Neural cell (in vitro differentiated cells): ENCODE results near the gene HECW1. TPM values are rescaled to one million over a fixed set of nuclear protein-coding genes. Genes with fewer than 3 reads are reported as not detected.

Source experiments
- H2AFZ ChIP-seq: fragments of 200-600, 300-800 bp; sonication (generic), shearing (Covaris generic); 2 replicates; pipeline ENCODE4 v1.6.0; 2014; ENCODE audit warnings: low read depth, mild to moderate bottlenecking, antibody characterized with exemption, low read length, moderate library complexity
- H3F3A ChIP-seq: fragments of 200-600 bp; shearing (Covaris generic); 2 replicates; pipeline ENCODE4 v1.6.1; 2016; ENCODE audit warnings: mild to moderate bottlenecking, moderate library complexity, mixed read lengths, antibody characterized with exemption, low read length; ENCODE audit not compliant: insufficient read depth, poor library complexity, severe bottlenecking
- H3K27ac ChIP-seq: fragments of 200-600, 300-800 bp; sonication (generic), shearing (Covaris generic); 2 replicates; pipeline ENCODE4 v1.5.1; 2014; ENCODE audit warnings: mild to moderate bottlenecking, low read length, moderate library complexity
- H3K27me3 ChIP-seq: fragments of 300-800, 200-600 bp; sonication (generic), shearing (Covaris generic); 2 replicates; pipeline ENCODE4 v1.6.0; 2014; ENCODE audit warnings: mild to moderate bottlenecking, low read depth, low read length, moderate library complexity; ENCODE audit not compliant: insufficient read depth
- H3K36me3 ChIP-seq: fragments of 300-800, 200-600 bp; sonication (generic), shearing (Covaris generic); 2 replicates; pipeline ENCODE4 v1.5.1; 2014; ENCODE audit warnings: mild to moderate bottlenecking, antibody characterized with exemption, low read length, moderate library complexity; ENCODE audit not compliant: insufficient read depth
- H3K4me2 ChIP-seq: fragments of 300-800, 200-600 bp; sonication (generic), shearing (Covaris generic); 2 replicates; pipeline ENCODE4 v1.6.0; 2014; ENCODE audit warnings: mild to moderate bottlenecking, low read length
- H3K4me3 ChIP-seq: fragments of 300-800, 200-600 bp; sonication (generic), shearing (Covaris generic); 2 replicates; pipeline ENCODE4 v1.5.1; 2014; ENCODE audit warnings: mild to moderate bottlenecking, low read length, moderate library complexity
- H3K79me2 ChIP-seq: fragments of 200-600 bp; shearing (Covaris generic); replicated peaks from 2 replicates; pipeline ENCODE4 v1.6.0; 2014; ENCODE audit warnings: mild to moderate bottlenecking, low read length, moderate library complexity; ENCODE audit not compliant: insufficient read depth
- H3K9ac ChIP-seq: fragments of 300-800, 200-600 bp; sonication (generic), shearing (Covaris generic); 2 replicates; pipeline ENCODE4 v1.6.1; 2016; ENCODE audit warnings: mild to moderate bottlenecking, low read length, mixed read lengths
- H3K9me2 ChIP-seq: fragments of 200-600 bp; shearing (Covaris generic); 2 replicates; pipeline ENCODE4 v1.6.1; 2016; ENCODE audit warnings: mild to moderate bottlenecking, low read length, mixed read lengths; ENCODE audit not compliant: insufficient read depth
- H3K9me3 ChIP-seq: fragments of 200-600, 300-800 bp; sonication (generic), shearing (Covaris generic); 2 replicates; pipeline ENCODE4 v1.6.1; 2016; ENCODE audit warnings: mild to moderate bottlenecking, mixed run types, low read length, moderate library complexity, mixed read lengths
- H4K20me1 ChIP-seq: fragments of 200-600 bp; shearing (Covaris generic); 2 replicates; pipeline ENCODE4 v1.6.1; 2016; ENCODE audit warnings: mild to moderate bottlenecking, mixed run types; ENCODE audit not compliant: insufficient read depth
- CTCF ChIP-seq: fragments of 450-650 bp; IDR thresholded peaks from 2 replicates; pipeline ENCODE4 v1.5.1; 2014; ENCODE audit warnings: antibody characterized with exemption, mild to moderate bottlenecking, moderate library complexity; ENCODE audit not compliant: poor library complexity, severe bottlenecking
- EP300 ChIP-seq: fragments of 450-650 bp; conservative IDR thresholded peaks from 2 replicates; pipeline ENCODE4 v1.6.1; 2014; ENCODE audit warnings: antibody characterized with exemption, mild to moderate bottlenecking, moderate library complexity; ENCODE audit not compliant: poor library complexity, severe bottlenecking
- EZH2 ChIP-seq: fragments of 200-600, 300-800 bp; shearing (Covaris generic), sonication (generic); IDR thresholded peaks from 2 replicates; pipeline ENCODE4 v1.6.1; 2014; ENCODE audit warnings: antibody characterized with exemption, low read length, borderline replicate concordance, mild to moderate bottlenecking; ENCODE audit not compliant: insufficient read depth, poor library complexity, severe bottlenecking
- MXI1 ChIP-seq: fragments of 450-650 bp; conservative IDR thresholded peaks from 2 replicates; pipeline ENCODE4 v1.6.1; 2014; ENCODE audit warnings: antibody characterized with exemption, mild to moderate bottlenecking; ENCODE audit not compliant: poor library complexity, severe bottlenecking
- POLR2AphosphoS5 ChIP-seq: IDR thresholded peaks from 2 replicates; pipeline ENCODE4 v1.6.1; 2012
- RAD21 ChIP-seq: fragments of 450-650 bp; conservative IDR thresholded peaks from 2 replicates; pipeline ENCODE4 v1.6.1; 2014; ENCODE audit warnings: antibody characterized with exemption, mild to moderate bottlenecking, moderate library complexity
- REST ChIP-seq: IDR thresholded peaks from 2 replicates; pipeline ENCODE4 v1.6.1; 2012; ENCODE audit warnings: borderline replicate concordance
- SMC3 ChIP-seq: fragments of 450-650 bp; conservative IDR thresholded peaks from 2 replicates; pipeline ENCODE4 v1.6.1; 2014; ENCODE audit warnings: antibody characterized with exemption, mild to moderate bottlenecking, moderate library complexity; ENCODE audit not compliant: poor library complexity
- TAF1 ChIP-seq: IDR thresholded peaks from 2 replicates; pipeline ENCODE4 v1.6.1; 2012; ENCODE audit warnings: low read depth
- polyA plus RNA-seq: library from polyadenylated mRNA; depleted of rRNA; stranded (reverse); fragments of >200 nt; gene quantifications from 2 replicates; pipeline ENCODE4 v1.2.3, GENCODE V29; 2014

Gene HECW1
- polyA plus RNA-seq, 1 donor from 2014 or later = 13.8 TPM

GRCh38 chr7:43211693-43212092 is 99.2 kb downstream of the HECW1 start:
- TF ChIP-seq EP300 (no peak), SMC3 (no peak), RAD21 (no peak), TAF1 (no peak), CTCF (no peak), EZH2 (no peak), POLR2AphosphoS5 (no peak), MXI1 (no peak), REST (no peak)
- Histone ChIP-seq H4K20me1 (no peaks in the 10 kb centered on the region), H3K27ac (no peak overlapping the region), H2AFZ (no peak overlapping the region), H3K36me3 (no peaks in the 10 kb centered on the region), H3K4me3 (no peak overlapping the region), H3K9me2 (no peaks in the 10 kb centered on the region), H3K79me2 (no peaks in the 10 kb centered on the region), H3F3A (no peaks in the 10 kb centered on the region), H3K4me2 (no peak overlapping the region), H3K9ac (no peak overlapping the region), H3K27me3 (no peaks in the 10 kb centered on the region), H3K9me3 (no peaks in the 10 kb centered on the region)

- Histone ChIP-seq H2AFZ (no peak overlapping the region), H3K36me3 (no peaks in the 10 kb centered on the region), H3K9me2 (no peaks in the 10 kb centered on the region), H3F3A (no peaks in the 10 kb centered on the region), H3K9ac (no peak overlapping the region), H3K4me2 (no peak overlapping the region), H4K20me1 (no peaks in the 10 kb centered on the region), H3K4me3 (no peak overlapping the region), H3K79me2 (no peaks in the 10 kb centered on the region), H3K27me3 (no peaks in the 10 kb centered on the region), H3K27ac (no peak overlapping the region), H3K9me3 (no peaks in the 10 kb centered on the region)
- TF ChIP-seq EZH2 = no peak
- TF ChIP-seq RAD21 = no peak
- no peak for TF ChIP-seq SMC3
- no peak for TF ChIP-seq TAF1
- TF ChIP-seq POLR2AphosphoS5 = no peak
- TF ChIP-seq CTCF = no peak
- TF ChIP-seq MXI1 = no peak
- no peak for TF ChIP-seq EP300
- TF ChIP-seq REST = no peak
Observed at GRCh38 chr7:43212921-43213320, 100.5 kb downstream of the HECW1 start.
